Skeletal muscle tissue (tissue), 4 donors: ENCODE results near the gene GPC2. TPM values are rescaled to one million over a fixed set of nuclear protein-coding genes. Genes with fewer than 3 reads are reported as not detected.
A peak's percentile ranks its signal among the peaks of the same experiment; 100 is the strongest.

Experiments used
- H3K27ac ChIP-seq: one replicate; pipeline ENCODE4 v1.7.0; 2013; ENCODE audit warnings: mild to moderate bottlenecking, low read depth, low read length, inconsistent platforms
- H3K27me3 ChIP-seq, 3 donors: one replicate each; pipeline ENCODE4 v1.7.0; 2013; ENCODE audit warnings: low read length in 3 of 3; ENCODE audit not compliant: control insufficient read depth in 3 of 3, insufficient read depth in 3 of 3
- H3K36me3 ChIP-seq, 3 donors: one replicate each; pipeline ENCODE4 v1.7.0; 2013; ENCODE audit warnings: low read length in 3 of 3; ENCODE audit not compliant: control insufficient read depth in 3 of 3, insufficient read depth in 3 of 3
- H3K4me1 ChIP-seq, 3 donors: one replicate each; pipeline ENCODE4 v1.7.0; 2013; ENCODE audit warnings: low read length in 3 of 3, mild to moderate bottlenecking in 3 of 3; ENCODE audit not compliant: control insufficient read depth in 3 of 3, insufficient read depth in 3 of 3
- H3K4me3 ChIP-seq, 3 donors: one replicate each; pipeline ENCODE4 v1.7.0; 2013; ENCODE audit warnings: low read length in 3 of 3
- H3K9ac ChIP-seq, 3 donors: one replicate each; pipeline ENCODE4 v1.7.0; 2013; ENCODE audit warnings: low read length in 3 of 3, mild to moderate bottlenecking in 3 of 3, moderate library complexity in 2 of 3, low read depth in 1 of 3
- H3K9me3 ChIP-seq, 3 donors: one replicate each; pipeline ENCODE4 v1.7.0; 2013; ENCODE audit warnings: low read length in 3 of 3; ENCODE audit not compliant: control insufficient read depth in 3 of 3
- total RNA-seq: library from RNA; depleted of rRNA; stranded (reverse); fragments of >200 nt; gene quantifications from one replicate; pipeline ENCODE4 v1.2.3, GENCODE V29; 2014
- donor health status: Osteomylitis.

GPC2 gene
- total RNA-seq, 1 donor from 2014 or later, result 5.2 TPM

GRCh38 chr7:100126239-100126930 lies 50.8 kb downstream of the GPC2 start:
- Histone ChIP-seq H3K36me3 (peaks cover 0 to 4% (median 3%) of the 10 kb centered on the region in 3 donors), H3K27ac (peak overlapping the region; percentile 96), H3K9me3 (no peaks in the 10 kb centered on the region), H3K4me3 (peak overlapping the region; percentile 93 to 98 (median 97)), H3K27me3 (no peaks in the 10 kb centered on the region), H3K9ac (peak overlapping the region; percentile 85 to 97 (median 94)), H3K4me1 (peaks cover 16 to 40% (median 19%) of the 10 kb centered on the region in 3 donors)

GRCh38 chr7:100124301-100125230 lies 52.6 kb downstream of the GPC2 start:
- Histone ChIP-seq H3K27ac (no peak overlapping the region), H3K9me3 (no peaks in the 10 kb centered on the region)

GRCh38 chr7:100122568-100122967 lies 54.6 kb downstream of the GPC2 start:
- Histone ChIP-seq H3K36me3 (peaks cover 0 to 4% (median 3%) of the 10 kb centered on the region in 3 donors), H3K9ac (no peak overlapping the region), H3K4me1 (peaks cover 26 to 54% (median 31%) of the 10 kb centered on the region in 3 donors), H3K27ac (no peak overlapping the region), H3K4me3 (no peak overlapping the region), H3K27me3 (no peaks in the 10 kb centered on the region), H3K9me3 (no peaks in the 10 kb centered on the region)

More at GRCh38 chr7:100124301-100125230, 52.6 kb downstream of the GPC2 start:
- Histone ChIP-seq H3K9ac (no peak overlapping the region), H3K4me3 (peak overlapping the region in 1 of 3 donors; percentile 41), H3K27me3 (no peaks in the 10 kb centered on the region), H3K36me3 (peaks cover 0 to 4% (median 3%) of the 10 kb centered on the region in 3 donors), H3K4me1 (peaks cover 27 to 53% (median 29%) of the 10 kb centered on the region in 3 donors)

GRCh38 chr7:100122067-100122466 lies 55.1 kb downstream of the GPC2 start:
- peaks cover 0 to 4% (median 3%) of the 10 kb centered on the region in 3 donors for H3K36me3 ChIP-seq
- no peaks in the 10 kb centered on the region for H3K9me3 ChIP-seq
- H3K27ac ChIP-seq, result no peak overlapping the region
- peaks cover 26 to 49% (median 31%) of the 10 kb centered on the region in 3 donors for H3K4me1 ChIP-seq
- H3K9ac ChIP-seq, result no peak overlapping the region
- no peak overlapping the region for H3K4me3 ChIP-seq
- no peaks in the 10 kb centered on the region for H3K27me3 ChIP-seq

GRCh38 chr7:100120733-100121036 lies 56.5 kb downstream of the GPC2 start:
- Histone ChIP-seq H3K27me3 (no peaks in the 10 kb centered on the region), H3K4me3 (peak overlapping the region in 2 of 3 donors; percentile 86 to 98), H3K9ac (peak overlapping the region in 1 of 3 donors; percentile 91), H3K4me1 (peaks cover 19 to 41% (median 25%) of the 10 kb centered on the region in 3 donors), H3K27ac (no peak overlapping the region), H3K36me3 (peaks cover 0 to 4% (median 3%) of the 10 kb centered on the region in 3 donors), H3K9me3 (no peaks in the 10 kb centered on the region)

- H3K4me3 ChIP-seq, result peak overlapping the region; percentile 86 to 99 (median 98)
- H3K27ac ChIP-seq, result peak overlapping the region; percentile 85
These were observed 57.0 kb downstream of the GPC2 start for GRCh38 chr7:100119970-100120732.

More at GRCh38 chr7:100119970-100120732, 57.0 kb downstream of the GPC2 start:
- peaks cover under 1 to 4% (median 3%) of the 10 kb centered on the region in 3 donors for H3K36me3 ChIP-seq
- H3K9ac ChIP-seq, result peak overlapping the region; percentile 83 to 91 (median 89)
- no peaks in the 10 kb centered on the region for H3K9me3 ChIP-seq
- H3K4me1 ChIP-seq, result peaks cover 15 to 36% (median 23%) of the 10 kb centered on the region in 3 donors
- no peaks in the 10 kb centered on the region for H3K27me3 ChIP-seq

Other genes with a start within 250 kb of the GPC2 start
- gene GJC3, start 247.8 kb downstream of the GPC2 start, total RNA-seq, result 1.0 TPM
- gene AZGP1, start 201.3 kb downstream of the GPC2 start, total RNA-seq, result 9.4 TPM
- 32.9 TPM for gene ZKSCAN1, start 161.8 kb downstream of the GPC2 start, total RNA-seq
- 11.5 TPM for gene ZSCAN21, start 127.6 kb downstream of the GPC2 start, total RNA-seq
- 34.4 TPM for gene ZNF3, start 95.7 kb downstream of the GPC2 start, total RNA-seq
- 57.4 TPM for gene COPS6, start 88.4 kb downstream of the GPC2 start, total RNA-seq
- gene MCM7, start 76.0 kb downstream of the GPC2 start, total RNA-seq, result 42.3 TPM
- 20.9 TPM for gene AP4M1, start 75.7 kb downstream of the GPC2 start, total RNA-seq
- gene TAF6, start 58.0 kb downstream of the GPC2 start, total RNA-seq, result 11.0 TPM
- gene CNPY4, start 57.7 kb downstream of the GPC2 start, total RNA-seq, result 25.6 TPM
- 1.0 TPM for gene MBLAC1, start 50.4 kb downstream of the GPC2 start, total RNA-seq
- gene LAMTOR4, start 28.5 kb downstream of the GPC2 start, total RNA-seq, result 73.1 TPM
- 2.6 TPM for gene TRAPPC14, start 18.7 kb downstream of the GPC2 start, total RNA-seq
- 2.1 TPM for gene GAL3ST4, start 8.8 kb downstream of the GPC2 start, total RNA-seq
- gene STAG3, start 537 bp upstream of the GPC2 start, total RNA-seq, result 0.52 TPM
- not detected for gene PVRIG, start 42.6 kb upstream of the GPC2 start, total RNA-seq
- not detected for gene SPDYE3, start 130.3 kb upstream of the GPC2 start, total RNA-seq
- 4.2 TPM for gene PILRB, start 180.7 kb upstream of the GPC2 start, total RNA-seq
- gene PILRA, start 196.1 kb upstream of the GPC2 start, total RNA-seq, result 1.6 TPM